CD4-positive, alpha-beta T cell treated with Interleukin-17A for 1 hour (primary cell): ENCODE measurements around the gene DFFB.

Source experiments
- DNase-seq: peaks from one replicate; pipeline ENCODE4 v3.0.0-alpha.2; 2020

The DFFB gene

DNA sequence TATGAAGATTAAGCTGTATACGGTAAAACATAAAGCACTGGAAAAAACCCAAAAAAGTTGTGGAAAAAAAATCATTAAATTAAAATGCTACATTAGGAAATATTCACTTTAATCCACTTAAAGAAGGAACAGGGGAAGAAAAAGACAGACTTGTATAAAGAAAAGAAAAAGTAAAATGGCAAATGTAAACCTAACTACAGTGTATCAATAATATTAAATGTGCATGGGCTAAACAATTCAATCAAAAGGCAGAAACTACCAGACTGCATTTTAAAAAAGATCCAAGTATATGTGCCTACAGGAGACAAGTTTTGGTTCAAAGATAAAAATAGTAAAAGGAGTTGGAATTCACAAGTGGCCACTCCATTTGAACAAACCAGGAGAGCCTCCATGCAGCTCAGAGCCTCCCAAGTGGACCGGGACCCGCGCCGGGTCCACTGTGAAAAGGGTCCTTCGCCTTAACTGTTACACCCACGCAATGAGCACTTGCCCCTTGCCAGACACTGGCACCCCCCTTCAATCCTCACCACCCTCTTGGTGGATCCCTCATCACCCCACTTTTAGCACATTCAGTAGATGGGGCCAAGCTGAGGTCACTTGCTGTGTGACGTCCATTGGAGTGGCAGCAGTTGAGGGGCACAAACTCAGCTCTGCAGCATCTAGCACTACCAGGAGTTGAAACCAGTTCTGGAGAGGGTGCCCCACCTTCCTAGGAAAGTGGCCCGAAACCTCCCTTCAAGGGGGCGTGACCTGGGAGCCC, 41.9 kb downstream of the DFFB start:
- no peak for DNase-seq

DNA sequence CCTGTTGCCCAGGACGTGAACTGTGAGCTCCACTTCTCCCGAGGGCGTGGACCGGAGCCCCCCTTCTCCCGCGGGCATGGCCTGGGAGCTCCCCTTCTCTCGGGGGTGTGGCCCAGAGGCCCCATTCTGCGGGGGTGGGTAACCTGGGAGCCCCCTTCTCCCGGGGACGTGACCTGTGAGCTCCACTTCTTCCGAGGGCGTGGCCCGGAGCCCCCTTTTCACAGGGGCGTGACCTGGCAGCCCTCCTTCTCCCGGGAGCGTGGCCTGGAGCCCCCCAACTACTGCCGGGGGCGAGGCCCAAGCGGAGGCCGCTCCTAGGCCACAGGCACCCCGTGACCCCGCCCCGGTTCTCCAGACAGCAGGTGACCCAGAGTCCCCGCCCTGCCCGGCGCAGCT, 42.5 kb downstream of the DFFB start:
- DNase-seq, result no peak

DNA sequence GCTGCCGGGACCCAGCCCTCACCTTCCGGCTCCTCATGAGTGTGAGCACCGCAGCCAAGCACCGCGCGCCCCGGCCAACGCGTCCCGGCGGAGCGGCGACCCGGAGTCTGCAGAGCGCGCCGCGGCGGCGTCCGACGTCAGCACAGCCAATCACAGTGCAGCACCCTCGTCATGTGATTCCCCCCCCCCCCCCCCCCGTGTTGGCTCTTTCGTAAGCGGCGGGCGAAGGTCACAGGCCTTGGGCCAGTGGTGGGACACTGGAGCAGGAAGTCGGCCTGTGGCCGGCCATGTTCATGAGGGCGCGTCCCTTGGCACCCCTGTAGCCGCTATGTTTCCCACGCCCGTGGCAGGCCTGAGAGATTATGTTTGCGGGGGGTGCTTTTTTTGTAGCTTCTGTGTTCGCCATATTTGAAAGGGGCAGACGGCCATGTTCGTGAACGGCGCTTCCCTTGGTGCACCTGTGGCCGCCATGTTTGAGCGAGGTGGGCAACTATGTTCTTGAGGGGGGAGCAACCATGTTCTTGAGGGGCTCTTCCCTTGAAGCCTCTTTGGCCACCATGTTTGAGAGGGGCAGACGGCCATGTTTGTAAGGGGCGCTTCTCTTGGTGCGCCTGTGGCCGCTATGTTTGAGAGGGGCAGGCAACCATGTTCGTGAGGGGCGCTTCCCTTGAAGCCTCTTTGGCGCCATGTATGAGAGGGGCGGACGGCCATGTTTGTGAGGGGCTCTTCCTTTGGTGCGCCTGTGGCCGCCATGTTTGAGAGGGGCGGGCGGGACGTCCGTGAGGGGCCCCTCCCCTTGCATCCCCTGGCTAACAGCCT, 43.1 kb downstream of the DFFB start, which contains the start of gene C1orf174:
Gene C1orf174 (minus strand): TSS at position 123 of the 819 bp plus-strand sequence. CDS start 86 bp downstream, at position 37.
- peak; percentile 99 for DNase-seq

DNA sequence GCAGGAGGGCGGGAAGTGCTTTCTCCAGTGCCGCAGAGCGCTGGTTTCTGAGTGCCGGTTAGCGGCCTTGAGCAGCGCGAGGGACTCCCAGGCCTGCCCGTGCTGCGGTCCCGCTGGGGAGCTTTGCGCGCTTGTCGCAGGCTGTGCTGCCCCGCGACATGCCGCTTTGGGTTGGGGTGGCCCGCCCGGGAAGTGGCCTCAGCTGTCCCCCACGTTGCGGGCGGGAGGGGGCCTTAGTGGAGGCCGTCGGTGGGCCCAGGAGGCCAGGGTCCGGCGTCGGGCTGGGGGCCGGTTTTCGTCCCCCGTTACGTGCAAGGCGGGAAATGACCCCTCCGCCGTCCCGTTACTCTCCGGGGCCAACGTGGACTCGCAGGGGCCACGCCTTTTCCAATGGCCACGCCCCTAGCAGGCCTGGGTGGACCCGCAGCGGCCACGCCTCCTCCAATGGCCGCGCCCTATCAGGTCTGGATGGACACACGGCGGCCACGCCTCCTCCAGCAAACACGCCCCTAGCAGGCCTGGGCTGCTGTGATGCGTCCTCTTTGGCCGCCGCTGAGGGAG, 43.8 kb downstream of the DFFB start:
- DNase-seq, result peak; percentile 92

DNA sequence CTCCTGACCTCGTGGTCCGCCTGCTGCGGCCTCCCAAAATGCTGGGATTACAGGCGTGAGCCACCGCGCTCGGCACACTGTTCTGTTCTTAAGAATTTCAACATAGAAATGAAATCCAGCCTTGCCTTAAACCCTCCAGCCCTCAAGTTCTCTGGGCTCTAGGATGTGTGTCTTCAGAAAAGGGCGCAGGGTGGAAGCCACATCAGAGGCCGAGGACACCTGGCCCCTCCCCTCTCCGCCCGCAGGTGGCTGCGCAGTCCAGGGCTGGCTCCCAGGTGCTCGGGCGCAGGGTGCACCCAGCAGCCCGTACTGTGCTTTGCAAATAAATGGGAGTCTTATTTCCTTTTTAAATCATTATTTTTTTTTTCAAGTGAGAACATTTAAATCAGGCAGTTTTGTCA, 44.8 kb downstream of the DFFB start:
- peak; percentile 42 for DNase-seq

DNA sequence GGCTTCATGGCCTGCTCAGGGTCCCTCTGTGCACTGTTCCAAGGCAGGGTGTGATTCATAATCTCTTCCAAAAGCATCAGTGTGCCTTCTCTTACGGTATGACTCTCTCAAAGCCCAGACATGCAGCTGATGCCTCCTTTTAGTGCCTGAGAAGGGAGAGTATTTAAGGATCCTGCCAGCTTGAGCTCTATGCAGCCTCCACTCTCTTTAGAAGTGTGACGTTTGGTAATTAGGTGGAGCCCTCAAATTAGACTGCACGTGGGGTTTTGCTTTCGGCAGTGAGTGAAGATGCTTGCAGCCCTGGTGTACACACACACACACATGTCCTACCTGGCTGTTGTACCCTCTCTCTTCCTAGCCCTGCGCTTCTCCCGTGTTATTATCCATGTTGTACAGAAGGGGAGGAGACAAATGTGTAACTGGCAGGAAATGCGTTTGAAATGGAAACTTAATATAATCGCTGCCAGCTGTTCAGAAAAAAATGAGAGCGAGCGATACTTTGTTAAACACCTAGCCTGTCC, 45.4 kb downstream of the DFFB start:
- no peak for DNase-seq

DNA sequence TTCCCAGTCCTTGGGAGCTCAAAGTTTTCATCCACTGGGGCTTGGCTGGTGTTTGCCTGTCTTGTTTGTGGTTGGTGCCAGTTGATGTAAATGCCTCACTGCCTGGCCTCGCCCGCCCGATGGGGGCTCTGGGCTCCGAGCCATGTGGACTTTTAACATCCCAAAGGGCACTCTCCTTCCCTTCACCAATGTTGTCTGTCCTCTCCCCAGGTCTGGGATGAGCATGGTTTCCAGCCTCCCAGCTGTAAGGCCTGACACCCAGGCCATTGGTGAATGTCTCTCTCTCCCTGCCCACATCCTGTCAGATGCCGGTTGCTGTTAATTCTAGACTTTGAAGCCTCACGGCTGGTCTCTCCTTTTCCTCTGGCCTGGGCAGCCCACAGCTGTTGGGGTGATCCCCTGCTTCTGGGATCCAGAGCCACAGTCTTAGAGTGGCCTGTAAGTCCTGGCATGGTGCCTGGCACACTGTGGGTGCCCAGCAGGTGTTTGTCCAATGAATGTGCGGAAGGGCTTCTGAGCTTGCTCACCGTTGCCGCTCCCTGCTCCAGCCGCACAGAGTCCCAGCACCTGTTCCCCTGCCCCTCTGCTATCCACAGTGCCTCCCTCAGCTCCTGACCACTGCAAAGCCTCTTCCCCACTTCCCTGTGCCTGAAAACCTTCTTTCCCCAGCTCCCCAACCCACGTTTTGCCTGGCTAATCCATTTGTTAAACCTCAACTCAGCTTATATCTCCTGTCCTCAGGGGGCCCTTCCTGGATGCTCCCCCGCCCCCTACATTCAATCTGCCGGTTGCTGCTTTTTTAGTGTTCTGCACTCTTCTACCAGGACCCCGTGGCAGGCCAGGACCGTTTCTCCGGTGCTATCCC, 46.1 kb downstream of the DFFB start:
- DNase-seq, result peak; percentile 49

DNA sequence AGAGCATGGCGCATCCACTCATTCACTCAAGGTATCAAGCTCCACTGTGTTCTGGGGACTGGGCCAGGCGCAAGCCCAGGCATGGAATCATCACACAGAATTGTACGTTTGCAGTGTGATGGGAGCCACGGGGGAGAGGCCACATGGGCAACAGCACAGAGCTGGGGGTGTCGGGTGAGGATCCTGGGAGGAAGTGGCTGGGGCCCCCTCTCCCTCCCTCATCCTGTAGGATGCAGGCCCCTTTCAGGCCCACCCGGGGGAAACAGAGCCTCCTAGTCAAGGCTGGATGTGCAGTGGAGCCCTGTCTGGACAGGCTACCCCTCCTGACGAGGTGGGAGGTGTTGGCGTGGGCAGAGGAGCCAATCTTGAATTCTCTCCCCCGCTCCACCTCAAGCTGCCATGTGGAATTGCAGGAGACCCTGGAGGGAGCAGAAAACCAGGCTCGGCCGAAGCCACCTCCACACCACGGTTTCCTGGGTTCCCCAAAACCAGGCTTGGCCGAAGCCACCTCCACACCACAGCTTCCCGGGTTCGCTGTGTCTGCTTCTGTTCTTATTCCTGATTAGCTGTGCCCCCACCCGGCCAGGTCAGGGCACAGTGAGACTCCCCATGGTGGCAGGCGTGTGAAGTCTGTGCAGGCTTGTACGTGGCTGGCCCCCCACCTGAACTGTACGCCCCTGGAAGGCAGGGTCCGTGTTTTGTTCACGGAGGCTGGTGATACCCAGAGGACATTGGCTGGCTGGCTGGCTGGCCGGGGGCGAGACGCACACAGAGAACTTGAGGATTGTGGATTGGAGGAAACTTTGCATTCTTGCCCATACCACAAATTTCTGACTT, 46.9 kb downstream of the DFFB start:
- DNase-seq, result no peak

DNA sequence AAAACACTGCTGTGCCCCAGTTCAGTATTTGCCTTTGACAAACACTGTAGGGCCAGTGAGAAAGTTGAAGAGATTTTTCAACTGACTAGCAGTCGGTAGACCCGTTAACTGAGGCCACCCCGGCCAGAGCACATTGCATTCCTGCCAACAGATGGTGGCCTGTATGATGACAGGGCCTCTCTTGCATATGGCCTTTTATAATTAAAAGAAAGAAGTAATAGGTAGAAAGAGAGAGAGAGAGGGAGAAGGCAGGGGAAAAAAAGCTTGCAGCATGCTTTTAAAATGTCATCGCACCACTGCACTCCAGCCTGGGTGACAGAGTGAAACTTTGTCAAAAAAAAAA, 47.5 kb downstream of the DFFB start:
- DNase-seq, result no peak

DNA sequence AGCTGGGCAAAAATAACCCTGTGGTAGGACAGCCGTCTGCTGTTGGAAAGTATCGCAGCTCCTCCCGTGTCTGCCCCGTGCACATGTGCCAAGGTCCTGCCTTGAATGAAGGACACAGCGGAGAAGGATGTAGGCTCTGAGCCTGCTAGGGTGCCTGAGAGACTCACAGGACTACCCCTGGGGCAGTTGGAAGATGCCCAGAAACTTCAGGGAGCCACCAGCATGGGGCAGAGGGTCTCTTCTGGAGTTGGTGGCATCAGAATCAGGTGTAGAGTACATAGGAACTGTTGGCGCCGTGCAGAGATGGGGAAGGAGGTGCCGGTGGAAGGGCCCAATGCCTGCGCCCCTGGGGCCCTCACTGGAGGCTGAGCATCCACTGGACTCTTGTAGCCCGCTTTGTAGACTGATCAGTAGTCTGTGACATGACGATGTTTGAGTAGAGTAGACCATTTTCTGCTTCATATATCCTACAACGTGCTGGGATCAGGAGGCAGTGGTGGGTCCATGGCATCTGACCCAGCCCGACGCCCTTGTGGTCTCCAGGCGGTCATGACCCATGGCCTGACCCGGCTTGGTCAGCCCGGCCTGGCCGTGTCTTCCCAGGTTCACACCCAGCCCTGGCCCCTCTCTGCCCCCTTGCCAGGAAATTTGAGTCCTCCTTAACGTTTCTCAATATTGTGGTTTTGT, 48.1 kb downstream of the DFFB start:
- no peak for DNase-seq

DNA sequence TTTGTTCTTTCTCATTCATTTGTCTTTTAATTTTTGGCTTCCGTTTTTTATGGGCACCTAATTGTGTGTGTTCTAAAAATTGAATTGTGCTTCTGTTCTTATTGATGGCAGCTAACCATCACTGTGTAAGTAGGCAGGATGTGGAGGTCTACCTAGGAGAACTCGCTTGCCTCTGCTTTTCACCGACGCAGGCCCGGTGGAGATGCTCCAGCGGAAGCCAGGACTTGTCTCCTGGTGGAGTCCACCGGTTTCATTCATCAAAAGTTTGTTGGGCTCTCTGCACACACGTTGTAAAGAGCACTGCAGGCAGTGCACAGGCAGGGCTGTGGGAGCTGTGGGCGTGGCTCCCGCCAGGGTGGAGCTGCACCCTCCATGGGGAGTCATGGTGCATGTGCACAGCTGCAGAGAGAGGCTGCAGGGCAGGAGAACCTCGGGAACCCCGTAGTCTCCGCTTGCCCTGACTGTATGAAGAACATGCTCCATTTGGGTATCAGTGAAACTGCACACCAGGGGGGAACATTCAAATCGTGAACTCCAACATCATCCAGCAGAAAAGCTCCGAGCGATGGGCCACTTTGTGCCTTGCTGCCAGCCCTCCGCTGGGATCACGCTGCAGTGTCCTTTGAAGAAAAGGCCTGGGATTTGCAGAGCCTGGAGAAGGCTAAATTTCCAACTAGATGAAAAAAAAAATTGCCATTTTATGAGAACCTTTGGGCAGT, 48.8 kb downstream of the DFFB start:
- DNase-seq, result no peak

DNA sequence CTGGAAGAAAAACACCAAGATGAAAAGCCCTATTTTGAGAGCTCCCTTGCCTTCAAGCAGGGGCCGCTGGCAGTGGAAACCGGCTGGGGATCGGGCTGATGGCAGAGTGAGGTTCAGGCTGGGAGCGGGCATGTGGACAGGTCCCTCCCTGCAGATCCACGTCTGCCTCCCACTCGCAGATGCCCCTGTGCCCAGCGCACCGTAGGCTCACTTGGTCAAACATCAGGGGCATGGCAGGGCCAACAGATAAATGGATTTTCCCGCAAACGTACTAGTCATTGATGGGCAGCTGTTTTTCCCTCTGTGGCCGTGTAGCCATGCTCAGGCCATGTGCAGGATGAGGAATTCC, 49.4 kb downstream of the DFFB start:
- no peak for DNase-seq

DNA sequence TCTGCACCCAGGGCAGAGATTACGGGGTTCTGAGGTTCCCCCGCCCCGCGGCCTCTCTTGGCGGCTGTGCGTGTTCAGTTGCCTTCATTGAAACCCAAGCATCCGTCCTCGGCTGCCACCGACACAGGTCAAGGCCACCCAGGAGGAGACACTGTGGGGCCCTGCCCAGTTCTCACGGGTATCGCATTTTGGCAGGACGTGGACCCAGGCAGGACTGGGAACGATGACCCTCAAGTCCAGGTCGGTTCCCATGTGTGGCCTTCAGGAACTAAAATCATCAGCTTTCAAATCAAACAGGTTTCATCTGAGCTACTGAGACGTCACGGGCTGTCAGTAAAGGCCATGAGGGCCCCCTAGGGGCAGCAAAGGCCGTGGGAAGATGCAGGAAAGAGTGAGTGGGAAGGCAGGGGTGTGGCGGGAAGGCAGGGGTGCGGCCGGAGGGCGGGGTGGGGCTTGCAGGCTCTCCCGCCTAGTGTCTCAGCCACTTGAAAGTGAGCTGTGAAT, 49.8 kb downstream of the DFFB start:
- DNase-seq, result peak; percentile 44

DNA sequence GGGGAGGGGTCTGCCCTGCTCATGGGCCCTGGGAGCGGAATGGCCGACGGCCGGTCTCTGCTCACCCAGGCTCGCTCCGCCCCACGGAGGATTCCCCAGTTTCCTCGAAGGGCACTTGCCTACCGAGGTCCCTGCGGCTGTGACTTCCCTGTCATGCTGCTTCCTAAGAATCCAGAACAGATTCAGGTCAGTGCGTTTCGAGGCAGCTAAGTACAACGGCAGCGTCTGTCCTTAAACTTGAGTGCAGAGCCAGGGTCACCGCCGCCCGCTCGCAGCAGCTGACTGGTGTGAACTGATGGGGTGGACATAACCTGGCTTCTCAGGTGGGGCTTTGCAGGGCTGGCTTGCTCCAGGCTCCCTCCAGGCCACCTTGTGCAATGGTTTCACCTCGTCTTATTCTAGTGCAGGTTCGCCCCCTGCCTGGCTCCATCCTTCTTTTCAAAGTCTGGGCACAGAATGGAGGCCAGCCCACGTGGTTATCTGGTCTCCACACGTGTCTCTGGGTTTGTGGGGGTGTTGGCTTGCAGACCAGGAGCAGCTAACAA, 50.4 kb downstream of the DFFB start:
- DNase-seq, result no peak

DNA sequence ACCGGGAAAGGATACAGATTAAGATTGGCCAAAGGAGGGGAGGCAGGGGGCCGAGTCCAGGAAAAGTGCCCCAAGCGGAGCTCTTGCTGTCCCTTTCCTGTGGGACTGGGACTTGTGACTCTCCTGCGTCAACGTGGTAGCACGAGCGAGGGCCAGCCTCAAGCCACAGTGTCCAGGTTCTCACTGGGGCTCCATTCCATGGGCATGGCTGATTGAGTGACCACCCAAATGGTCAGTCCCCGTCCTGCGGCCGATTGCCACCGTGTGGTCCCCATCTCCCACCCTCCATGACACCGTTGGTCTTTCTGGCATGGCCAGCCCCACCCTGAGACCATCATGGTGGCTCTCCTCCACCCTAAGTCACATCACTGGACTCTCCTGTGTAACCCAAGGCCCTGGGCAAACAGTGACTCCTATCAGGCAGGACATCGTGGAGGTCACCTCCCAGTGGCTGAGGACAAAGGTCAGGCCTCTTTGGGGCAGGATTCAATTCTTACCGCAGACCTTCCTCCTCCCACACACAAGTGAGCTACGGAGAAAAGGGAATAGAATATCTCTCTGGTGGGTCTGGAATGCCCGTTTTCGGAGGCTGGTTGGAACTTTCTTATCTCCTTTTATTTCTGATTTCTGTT, 51.7 kb downstream of the DFFB start:
- DNase-seq, result no peak

DNA sequence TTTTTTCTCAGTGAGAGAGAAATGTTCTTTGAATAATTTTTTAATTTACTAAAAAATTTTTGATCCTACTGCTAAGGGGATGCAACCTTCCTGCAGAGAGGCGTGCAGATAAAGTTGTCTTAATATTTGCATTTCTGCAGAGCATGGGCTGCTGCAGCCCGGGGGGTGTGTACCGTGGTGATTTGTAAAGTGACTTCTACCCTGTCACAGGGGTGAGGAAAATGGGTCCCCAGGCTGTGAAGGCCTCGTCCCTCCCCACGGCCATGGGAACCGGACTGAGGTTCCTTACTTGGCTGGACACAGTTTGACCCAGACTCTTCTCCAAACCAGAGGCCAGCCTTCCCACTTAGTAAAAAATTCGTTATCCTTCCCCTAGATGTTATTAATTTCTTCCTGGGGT, 52.3 kb downstream of the DFFB start:
- DNase-seq, result no peak

DNA sequence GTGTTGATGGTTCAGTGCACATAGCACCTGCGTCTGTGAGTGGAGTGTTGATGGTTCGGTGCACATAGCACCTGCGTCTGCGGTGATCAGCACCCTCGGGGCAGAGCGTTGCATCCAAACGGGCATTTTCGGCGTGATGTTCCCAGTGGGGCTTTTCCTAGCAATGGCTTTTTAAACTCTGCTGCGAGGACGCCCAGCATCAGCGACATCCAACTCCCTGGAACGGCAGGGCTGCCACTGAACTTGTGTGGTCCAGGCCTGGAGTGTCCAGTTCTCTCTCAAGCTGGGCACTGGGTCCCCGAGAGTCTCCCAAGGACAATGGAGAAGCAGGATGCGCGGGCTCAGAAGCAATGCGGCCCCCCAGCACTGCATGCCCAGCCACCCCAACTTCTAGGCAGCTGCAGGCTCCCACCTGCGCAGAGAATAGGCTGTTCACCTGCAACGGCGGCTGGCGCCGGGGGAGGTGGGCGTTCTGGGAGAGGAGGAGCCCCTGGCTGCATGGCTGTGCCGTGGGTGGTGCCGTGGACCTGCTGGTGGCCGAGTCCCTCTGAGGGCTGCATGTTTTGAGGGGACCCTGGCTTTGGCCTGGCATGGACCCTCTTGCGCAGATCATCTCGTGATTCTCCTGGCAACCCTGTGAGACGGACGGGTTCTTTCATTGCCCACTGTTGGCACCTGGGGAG, 52.9 kb downstream of the DFFB start:
- DNase-seq, result no peak

DNA sequence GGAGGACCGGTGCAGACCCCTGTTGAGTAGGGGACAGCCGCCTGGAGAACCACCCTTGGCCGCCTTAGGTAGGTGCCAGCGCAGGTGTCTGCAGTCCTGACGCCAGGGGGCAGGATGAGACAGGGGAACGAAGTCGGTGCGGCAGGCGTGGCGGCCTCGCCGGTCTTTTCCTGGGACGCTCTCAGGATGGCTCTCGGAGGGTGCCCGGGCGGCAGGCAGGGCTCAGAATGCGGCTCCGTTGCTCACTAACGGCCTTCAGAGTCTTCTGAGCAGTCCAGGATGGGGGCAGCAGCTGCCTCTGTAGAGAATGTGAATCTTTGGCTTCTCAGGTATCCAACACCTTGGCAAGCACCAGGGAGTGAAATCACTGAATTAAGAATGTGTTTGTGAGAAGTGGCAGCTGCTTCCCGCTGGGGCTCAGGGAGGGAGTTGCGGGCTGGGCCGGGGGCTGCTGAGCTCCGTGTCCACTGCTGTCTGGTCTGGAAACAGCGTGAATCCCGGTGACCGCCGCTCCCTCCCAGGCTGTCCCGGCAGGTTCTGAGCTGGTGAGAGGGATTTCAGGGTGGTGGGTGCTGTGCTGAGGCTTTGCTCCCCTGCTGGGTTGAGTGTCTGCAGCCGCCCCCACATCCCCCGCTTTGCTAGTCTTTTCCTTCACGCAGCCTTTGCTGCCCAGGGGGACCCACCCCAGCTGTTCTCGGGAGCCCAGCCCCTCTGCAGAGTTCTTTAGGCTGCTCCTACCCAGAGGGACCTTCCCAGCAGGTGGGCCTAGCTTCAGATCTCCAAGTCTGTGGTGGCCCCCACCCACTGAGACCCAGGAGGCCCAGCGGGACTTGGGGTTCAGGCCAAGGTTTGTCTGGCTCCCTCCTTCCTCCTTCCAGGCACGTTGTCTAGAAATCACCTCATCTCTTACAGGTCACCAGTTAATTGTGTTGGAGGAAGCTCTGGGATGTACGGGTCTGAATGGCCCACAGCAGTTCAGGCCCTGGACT, 53.9 kb downstream of the DFFB start:
- DNase-seq, result peak; percentile 74
